Ectodermal cell (in vitro differentiated cells): ENCODE results near the gene HERC4.

Experiments
- H3K27ac ChIP-seq: 2 replicates; pipeline ENCODE4 v1.7.0; 2013; ENCODE audit warnings: mild to moderate bottlenecking, low read depth, low read length; ENCODE audit not compliant: insufficient read depth, poor library complexity, severe bottlenecking
- H3K27me3 ChIP-seq: 2 replicates; pipeline ENCODE4 v1.7.0; 2013; ENCODE audit warnings: mild to moderate bottlenecking, low read length; ENCODE audit not compliant: insufficient read depth, control insufficient read depth, poor library complexity, severe bottlenecking
- H3K36me3 ChIP-seq: one replicate; pipeline ENCODE4 v1.7.0; 2013; ENCODE audit warnings: low read length; ENCODE audit not compliant: control insufficient read depth, insufficient read depth
- H3K4me1 ChIP-seq: one replicate; pipeline ENCODE4 v1.7.0; 2013; ENCODE audit warnings: low read length; ENCODE audit not compliant: control insufficient read depth, insufficient read depth
- H3K4me3 ChIP-seq: 2 replicates; pipeline ENCODE4 v1.7.0; 2013; ENCODE audit warnings: low read depth, low read length, control low read depth; ENCODE audit not compliant: insufficient read depth
- H3K9me3 ChIP-seq: 2 replicates; pipeline ENCODE4 v1.7.0; 2013; ENCODE audit warnings: mild to moderate bottlenecking, low read length, moderate library complexity; ENCODE audit not compliant: control insufficient read depth
- WGBS, 2 experiments: methylation state at CpG; one replicate each; pipeline ENCODE4 v1.1.7; 2013; ENCODE audit warnings: missing lambda C conversion rate in 2 of 2; 5-methylcytosine and 5-hydroxymethylcytosine counted together

Gene HERC4

DNA sequence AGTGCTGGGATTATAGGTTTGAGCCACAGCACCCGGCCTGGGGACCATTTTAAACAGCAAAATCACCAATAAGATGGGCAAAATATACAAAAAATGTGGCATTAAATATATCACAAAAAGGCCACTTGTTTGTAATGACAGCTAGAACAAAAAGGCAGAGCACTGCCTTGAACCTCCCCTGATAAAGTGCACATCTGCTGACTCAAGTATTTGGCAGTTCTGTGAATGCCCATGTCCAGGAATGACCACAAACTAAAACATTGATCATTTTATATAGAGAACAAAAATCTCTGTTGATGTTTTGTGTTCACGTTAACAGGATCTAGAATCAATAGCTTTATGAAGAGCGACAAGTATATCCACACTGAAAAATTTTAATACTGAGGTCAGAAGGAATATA is 21.5 kb downstream of the HERC4 start:
- H3K36me3 ChIP-seq = no peaks in the 10 kb centered on the region
- no peak overlapping the region for H3K4me3 ChIP-seq
- no peak overlapping the region for H3K27ac ChIP-seq
- no peaks in the 10 kb centered on the region for H3K9me3 ChIP-seq
- no peaks in the 10 kb centered on the region for H3K4me1 ChIP-seq
- WGBS, 2 experiments = 94 to 100% methylated on average over 2 to 3 of the region's 3 CpGs
- no peaks in the 10 kb centered on the region for H3K27me3 ChIP-seq

DNA sequence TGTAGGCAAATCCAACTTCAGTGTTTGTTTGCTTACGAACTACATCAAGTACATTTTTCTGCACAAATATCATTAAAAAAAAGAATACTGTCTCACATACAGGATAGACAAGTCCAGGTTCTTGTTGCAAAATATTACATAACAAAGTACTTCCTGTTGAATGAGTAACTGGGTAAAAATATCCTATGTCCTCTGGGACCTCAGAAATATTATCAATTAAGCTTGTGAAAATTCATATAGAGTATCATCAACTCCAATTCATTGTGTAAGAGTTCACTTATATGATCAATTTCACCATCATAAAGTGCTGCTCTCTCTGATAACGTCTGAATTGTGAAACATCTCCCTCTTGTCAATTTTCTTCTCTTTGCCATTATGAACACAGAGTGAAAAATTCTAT is 22.6 kb downstream of the HERC4 start:
- Histone ChIP-seq H3K36me3 (no peaks in the 10 kb centered on the region), H3K4me3 (no peak overlapping the region), H3K4me1 (no peaks in the 10 kb centered on the region), H3K27me3 (no peaks in the 10 kb centered on the region), H3K9me3 (peaks cover 2% of the 10 kb centered on the region), H3K27ac (no peak overlapping the region)
- WGBS, 2 experiments = 94 to 100% methylated on average over 2 of the region's 2 CpGs

DNA sequence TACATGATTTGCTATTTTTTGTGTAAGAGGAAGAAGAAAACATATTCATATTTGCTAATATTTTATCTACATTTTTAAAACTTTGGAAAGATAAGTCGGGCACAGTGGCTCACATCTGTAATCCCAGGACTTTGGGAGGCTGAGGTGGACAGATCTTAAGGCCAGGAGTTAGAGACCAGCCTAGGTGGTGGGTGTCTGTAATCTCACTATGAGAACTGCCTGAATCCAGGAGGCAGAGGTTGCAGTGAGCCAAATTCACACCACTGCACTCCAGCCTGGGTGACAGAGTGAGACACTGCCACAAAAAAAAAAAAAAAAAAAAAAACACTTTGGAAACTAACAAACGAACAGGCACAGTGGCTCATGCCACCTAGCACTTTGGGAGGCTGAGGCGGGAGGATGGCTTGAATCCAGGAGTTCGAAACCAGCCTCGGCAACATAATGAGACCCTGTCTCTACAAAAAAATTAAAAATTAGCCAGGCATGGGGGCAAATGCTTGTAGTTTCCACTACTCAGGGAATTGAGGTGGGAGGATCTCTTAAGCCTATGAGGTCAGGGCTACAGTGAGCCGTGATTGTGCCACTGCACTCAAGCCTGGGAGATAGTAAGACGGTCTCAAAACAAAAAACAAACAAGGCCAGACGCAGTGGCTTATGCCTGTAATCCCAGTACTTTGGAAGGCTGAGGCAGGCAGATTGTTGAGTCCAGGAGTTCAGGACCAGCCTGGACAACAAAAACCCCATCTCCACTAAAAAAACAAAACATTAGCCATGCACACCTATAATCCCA is 25.6 kb downstream of the HERC4 start:
- no peak overlapping the region for H3K27ac ChIP-seq
- no peaks in the 10 kb centered on the region for H3K36me3 ChIP-seq
- H3K4me3 ChIP-seq = no peak overlapping the region
- H3K4me1 ChIP-seq = no peaks in the 10 kb centered on the region
- 76 to 77% methylated on average over 8 of the region's 8 CpGs for WGBS, 2 experiments
- peaks cover 2% of the 10 kb centered on the region for H3K9me3 ChIP-seq
- H3K27me3 ChIP-seq = no peaks in the 10 kb centered on the region

DNA sequence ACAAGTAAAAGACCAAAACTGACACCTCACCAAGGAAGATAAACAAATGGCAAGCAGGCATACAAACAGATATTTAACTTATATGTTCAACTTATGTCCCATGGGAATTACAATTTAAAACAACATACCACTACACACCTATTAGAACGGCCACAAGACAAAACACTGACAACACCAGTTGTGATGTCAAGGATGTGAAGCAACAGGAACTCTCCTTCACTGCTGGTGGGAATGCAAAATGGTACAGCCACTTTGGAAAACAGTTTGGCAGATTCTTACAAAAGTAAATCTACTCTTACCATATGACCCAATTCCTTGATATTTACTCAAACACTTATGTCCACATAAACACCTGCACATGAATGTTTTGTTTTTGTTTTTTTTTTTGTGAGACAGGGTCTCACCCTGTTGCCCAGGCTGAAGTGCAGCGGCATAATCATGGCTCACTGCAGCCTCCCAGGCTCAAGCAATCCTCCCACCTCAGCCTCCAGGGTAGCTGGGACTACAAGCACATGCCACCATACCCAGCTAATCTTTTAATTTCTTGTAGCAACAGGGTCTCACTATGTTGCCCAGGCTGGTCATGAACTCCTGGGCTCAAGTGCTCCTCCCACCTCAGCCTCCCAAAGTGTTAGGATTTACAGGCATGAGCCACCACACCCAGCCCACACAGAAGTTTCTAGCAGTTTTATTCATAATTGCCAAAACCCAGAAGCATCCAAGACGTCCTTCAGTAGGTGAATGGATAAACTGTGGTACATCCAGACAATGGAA is 27.3 kb downstream of the HERC4 start:
- Histone ChIP-seq H3K4me1 (no peaks in the 10 kb centered on the region), H3K9me3 (peaks cover 2% of the 10 kb centered on the region), H3K27ac (no peak overlapping the region), H3K27me3 (no peaks in the 10 kb centered on the region), H3K4me3 (no peak overlapping the region), H3K36me3 (no peaks in the 10 kb centered on the region)
- WGBS, 2 experiments = 85 to 90% methylated on average over 3 of the region's 3 CpGs

DNA sequence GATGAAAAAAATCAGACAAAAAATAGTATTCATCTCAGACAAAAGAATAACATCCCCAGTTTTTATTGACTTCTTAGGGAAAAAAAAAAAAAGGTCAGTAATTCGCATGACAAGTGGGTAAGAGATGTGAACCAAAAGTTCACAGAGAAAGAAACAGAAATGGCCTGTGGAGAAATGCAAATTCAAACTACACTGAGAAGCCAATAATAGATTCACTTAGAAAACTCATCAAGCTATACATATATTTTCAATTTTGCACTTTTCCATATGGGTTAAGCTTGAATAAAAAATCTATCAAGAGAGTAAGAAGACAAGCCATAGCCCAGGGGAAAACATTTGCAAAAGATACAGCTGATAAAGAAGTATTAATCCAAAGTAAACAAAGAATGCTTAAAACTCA is 28.0 kb downstream of the HERC4 start:
- WGBS, 2 experiments = no CpG with 5 or more reads among the region's 1 CpG
- Histone ChIP-seq H3K4me3 (no peak overlapping the region), H3K4me1 (no peaks in the 10 kb centered on the region), H3K27me3 (no peaks in the 10 kb centered on the region), H3K27ac (no peak overlapping the region), H3K36me3 (no peaks in the 10 kb centered on the region), H3K9me3 (peaks cover 2% of the 10 kb centered on the region)

DNA sequence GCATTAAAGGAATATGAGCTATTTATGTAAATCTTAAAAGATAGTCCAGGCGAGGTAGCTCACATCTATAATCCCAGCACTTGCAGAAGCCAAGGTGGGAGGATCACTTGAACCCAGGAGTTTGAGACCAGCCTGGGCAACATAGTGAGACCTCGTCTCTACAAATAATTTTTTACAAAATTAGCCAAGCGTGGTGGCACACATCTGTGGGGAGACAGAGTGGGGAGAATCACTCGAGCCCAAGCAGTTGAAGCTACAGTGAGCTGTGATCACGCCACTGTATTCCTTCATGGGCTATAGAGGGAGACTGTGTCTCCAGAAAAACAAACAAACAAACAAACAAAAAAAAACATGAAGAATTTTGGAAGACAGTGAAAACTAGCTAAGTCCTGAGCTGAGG is 28.4 kb downstream of the HERC4 start:
- no peaks in the 10 kb centered on the region for H3K36me3 ChIP-seq
- no peaks in the 10 kb centered on the region for H3K4me1 ChIP-seq
- whole genome bisulfite sequencing, 2 experiments = 91 to 93% methylated on average over 4 to 5 of the region's 5 CpGs
- no peak overlapping the region for H3K4me3 ChIP-seq
- H3K27me3 ChIP-seq = no peaks in the 10 kb centered on the region
- no peak overlapping the region for H3K27ac ChIP-seq
- H3K9me3 ChIP-seq = peaks cover 2% of the 10 kb centered on the region

DNA sequence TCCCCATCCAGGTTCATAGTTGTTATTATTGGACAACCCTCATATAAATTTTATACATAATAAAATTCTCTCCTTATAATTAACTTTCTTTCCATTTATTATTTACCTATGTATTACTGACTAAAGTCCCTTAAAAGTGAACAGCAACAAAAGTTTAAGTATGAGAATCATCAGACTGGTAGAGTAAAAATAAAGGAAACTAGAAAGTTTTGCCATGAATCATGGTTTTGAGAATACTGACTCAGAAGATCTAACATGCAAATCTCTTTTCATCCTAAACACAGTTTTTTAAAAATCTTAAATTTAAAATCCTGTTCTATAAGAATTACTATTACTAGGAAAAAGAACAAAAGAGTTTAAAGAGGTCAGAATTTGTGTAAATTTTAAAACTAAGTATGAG is 32.1 kb downstream of the HERC4 start:
- no peaks in the 10 kb centered on the region for H3K4me1 ChIP-seq

DNA sequence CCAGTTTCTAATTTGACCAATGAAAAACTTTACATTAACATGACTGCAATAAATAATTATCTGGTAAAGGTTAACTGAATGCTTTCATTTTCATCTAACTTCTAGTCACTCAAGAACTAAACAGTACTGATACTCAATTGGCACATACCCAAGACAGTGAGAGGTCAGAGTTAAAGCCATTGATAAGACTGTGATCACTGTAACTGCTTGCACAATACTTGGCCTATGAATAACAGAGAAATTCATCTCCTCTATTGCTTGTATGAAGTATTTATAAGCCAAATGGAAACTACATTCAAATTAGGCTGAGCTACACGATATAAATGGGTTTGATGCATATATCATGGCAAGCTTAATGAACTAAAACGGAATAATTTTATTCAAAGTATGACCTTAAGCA is 43.0 kb downstream of the HERC4 start:
- Histone ChIP-seq H3K36me3 (peaks cover 3% of the 10 kb centered on the region), H3K4me1 (no peaks in the 10 kb centered on the region), H3K4me3 (no peak overlapping the region), H3K27ac (no peak overlapping the region), H3K9me3 (no peaks in the 10 kb centered on the region), H3K27me3 (no peaks in the 10 kb centered on the region)
- WGBS, 2 experiments = 100% methylated on average over 2 of the region's 2 CpGs; no CpG with 5 or more reads in 1 of the 2 experiments

More for the DNA sequence above, 32.1 kb downstream of the HERC4 start:
- H3K36me3 ChIP-seq = no peaks in the 10 kb centered on the region
- peaks cover 2% of the 10 kb centered on the region for H3K9me3 ChIP-seq
- no peak overlapping the region for H3K4me3 ChIP-seq
- H3K27ac ChIP-seq = no peak overlapping the region
- no peaks in the 10 kb centered on the region for H3K27me3 ChIP-seq

DNA sequence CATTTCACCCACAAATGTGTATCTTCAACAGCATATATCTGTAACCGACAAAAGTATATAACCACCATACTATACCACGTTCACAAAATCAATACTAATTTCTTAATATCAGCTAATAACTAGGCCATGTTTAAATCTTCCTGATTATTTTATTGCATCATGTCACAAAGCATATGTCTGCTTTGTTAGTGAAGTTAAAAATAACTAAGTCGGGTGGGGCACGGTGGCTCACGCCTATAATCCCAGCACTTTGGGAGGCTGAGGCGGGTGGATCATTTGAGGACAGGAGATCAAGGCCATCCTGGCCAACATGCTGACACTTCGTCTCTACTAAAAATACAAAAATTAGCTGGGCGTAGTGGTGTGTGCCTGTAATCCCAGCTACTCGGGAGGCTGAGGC is 47.7 kb downstream of the HERC4 start:
- no peak overlapping the region for H3K4me3 ChIP-seq
- no peaks in the 10 kb centered on the region for H3K9me3 ChIP-seq
- no peaks in the 10 kb centered on the region for H3K36me3 ChIP-seq
- no peaks in the 10 kb centered on the region for H3K27me3 ChIP-seq
- 93 to 95% methylated on average over 9 of the region's 9 CpGs for WGBS, 2 experiments
- no peak overlapping the region for H3K27ac ChIP-seq
- no peaks in the 10 kb centered on the region for H3K4me1 ChIP-seq

DNA sequence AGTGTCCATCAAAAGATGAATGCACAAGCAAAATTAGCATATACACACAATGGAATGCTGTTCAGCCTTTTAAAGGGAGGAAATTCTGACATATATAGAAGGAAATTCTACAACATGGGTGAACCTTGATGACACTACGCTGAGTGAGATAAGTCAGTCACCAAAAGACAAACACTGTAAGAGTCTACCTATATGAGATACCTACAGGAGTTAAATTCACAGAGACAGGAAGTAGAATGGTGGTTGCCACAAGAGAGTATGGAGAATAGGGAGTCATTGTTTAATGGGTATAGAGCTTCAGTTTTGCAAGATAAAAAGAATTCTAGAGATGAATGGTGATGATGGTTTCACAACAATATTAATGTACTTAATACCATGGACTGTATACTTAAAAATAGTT is 51.8 kb downstream of the HERC4 start:
- Histone ChIP-seq H3K27ac (no peak overlapping the region), H3K4me3 (no peak overlapping the region), H3K4me1 (no peaks in the 10 kb centered on the region), H3K27me3 (no peaks in the 10 kb centered on the region), H3K9me3 (no peaks in the 10 kb centered on the region), H3K36me3 (no peaks in the 10 kb centered on the region)
- 100% methylated on average over 1 of the region's 1 CpG for WGBS, 2 experiments
